Measurements from ENCODE around the gene TIA1.
"Not testable (repeated sequence)": the region's sequence is repeated elsewhere in the genome, so short reads cannot be mapped to it uniquely, and the experiment has no call there.

The TIA1 gene

GRCh38 chr2:70248181-70248847, at the start of gene TIA1:
TIA1 (minus strand) TSS chr2:70248628; CDS start chr2:70248430, 198 bp downstream.
- peak; percentile 86 to 90 for DNase-seq

GRCh38 chr2:70297828-70298227, 49.4 kb upstream of the TIA1 start:
- DNase-seq: not testable (repeated sequence)

GRCh38 chr2:70283500-70284191, 35.2 kb upstream of the TIA1 start:
- DNase-seq: no peak

- DNase-seq: no peak
Measured at GRCh38 chr2:70282439-70282838, 34.0 kb upstream of the TIA1 start.

GRCh38 chr2:70280242-70280798, 31.9 kb upstream of the TIA1 start:
- no peak for DNase-seq

GRCh38 chr2:70270323-70270722, 21.9 kb upstream of the TIA1 start:
- no peak for DNase-seq

GRCh38 chr2:70269422-70270302, 21.2 kb upstream of the TIA1 start:
- DNase-seq: not testable (repeated sequence)

GRCh38 chr2:70266925-70267324, 18.5 kb upstream of the TIA1 start:
- DNase-seq: not testable (repeated sequence)

- no peak for DNase-seq
Measured at GRCh38 chr2:70261501-70261900, 13.1 kb upstream of the TIA1 start.

GRCh38 chr2:70258532-70258875, 10.1 kb upstream of the TIA1 start:
- DNase-seq: no peak

- no peak for DNase-seq
Measured at GRCh38 chr2:70255637-70256314, 7.3 kb upstream of the TIA1 start.

- DNase-seq: no peak
Measured at GRCh38 chr2:70250434-70250833, 2.0 kb upstream of the TIA1 start.

GRCh38 chr2:70247364-70248180, 856 bp downstream of the TIA1 start:
- DNase-seq: peak in 1 of 2 donors; percentile 20

GRCh38 chr2:70243806-70244584, 4.4 kb downstream of the TIA1 start:
- no peak for DNase-seq

GRCh38 chr2:70242552-70242951, 5.9 kb downstream of the TIA1 start:
- DNase-seq: no peak

- no peak for DNase-seq
Measured at GRCh38 chr2:70241340-70241739, 7.1 kb downstream of the TIA1 start.

- DNase-seq: no peak
Measured at GRCh38 chr2:70240599-70240998, 7.8 kb downstream of the TIA1 start.

GRCh38 chr2:70233926-70234325, 14.5 kb downstream of the TIA1 start:
- DNase-seq: no peak

- no peak for DNase-seq
Measured at GRCh38 chr2:70226781-70227180, 21.6 kb downstream of the TIA1 start.

- not testable (repeated sequence) for DNase-seq
Measured at GRCh38 chr2:70223305-70223704, 25.1 kb downstream of the TIA1 start.
